Mesendoderm (in vitro differentiated cells): ENCODE results near the gene LTBP2.

ENCODE experiments used
- DNase-seq: peaks from one replicate; pipeline ENCODE4 v3.0.0; 2013
- H2AK5ac ChIP-seq: 2 replicates; pipeline ENCODE4 v1.6.1; 2013; ENCODE audit warnings: low read length, inconsistent platforms
- H2BK120ac ChIP-seq: 2 replicates; pipeline ENCODE4 v1.6.1; 2013; ENCODE audit warnings: low read depth, mild to moderate bottlenecking, low read length, moderate library complexity, mixed read lengths
- H2BK15ac ChIP-seq: replicated peaks from 2 replicates; pipeline ENCODE4 v1.6.1; 2013; ENCODE audit warnings: low read depth, mild to moderate bottlenecking, moderate library complexity
- H2BK5ac ChIP-seq: 2 replicates; pipeline ENCODE4 v1.6.1; 2013; ENCODE audit warnings: low read length, inconsistent platforms
- H3K18ac ChIP-seq: 2 replicates; pipeline ENCODE4 v1.6.1; 2013; ENCODE audit warnings: mild to moderate bottlenecking, low read length, mixed read lengths
- H3K23ac ChIP-seq: one replicate; pipeline ENCODE4 v1.6.1; 2013; ENCODE audit warnings: low read length
- H3K27ac ChIP-seq: 2 replicates; pipeline ENCODE4 v1.5.1; 2013; ENCODE audit warnings: low read depth, mild to moderate bottlenecking, inconsistent platforms, low read length, moderate library complexity
- H3K27me3 ChIP-seq: 2 replicates; pipeline ENCODE4 v1.6.1; 2013; ENCODE audit warnings: low read length, control low read depth, mild to moderate bottlenecking, inconsistent platforms; ENCODE audit not compliant: insufficient read depth, poor library complexity
- H3K36me3 ChIP-seq: 2 replicates; pipeline ENCODE4 v1.6.1; 2013; ENCODE audit warnings: low read length, inconsistent platforms; ENCODE audit not compliant: control insufficient read depth, insufficient read depth
- H3K4ac ChIP-seq: one replicate; pipeline ENCODE4 v1.6.1; 2013; ENCODE audit warnings: low read depth, mild to moderate bottlenecking, low read length, moderate library complexity
- H3K4me1 ChIP-seq: 2 replicates; pipeline ENCODE4 v1.6.1; 2013; ENCODE audit warnings: low read depth, low read length, inconsistent platforms; ENCODE audit not compliant: control insufficient read depth
- H3K4me2 ChIP-seq: 2 replicates; pipeline ENCODE4 v1.6.1; 2013; ENCODE audit warnings: low read length
- H3K4me3 ChIP-seq: 2 replicates; pipeline ENCODE4 v1.5.1; 2013; ENCODE audit warnings: mild to moderate bottlenecking, low read length
- H3K56ac ChIP-seq: one replicate; pipeline ENCODE4 v1.6.1; 2013; ENCODE audit warnings: low read length
- H3K79me1 ChIP-seq: 2 replicates; pipeline ENCODE4 v1.6.1; 2013; ENCODE audit warnings: low read length, inconsistent platforms
- H3K79me2 ChIP-seq: 2 replicates; pipeline ENCODE4 v1.6.1; 2013; ENCODE audit warnings: mild to moderate bottlenecking, low read length; ENCODE audit not compliant: control insufficient read depth, insufficient read depth
- H3K9ac ChIP-seq: 2 replicates; pipeline ENCODE4 v1.6.1; 2013; ENCODE audit warnings: low read length, inconsistent platforms
- H4K5ac ChIP-seq: one replicate; pipeline ENCODE4 v1.6.1; 2013; ENCODE audit warnings: low read length
- H4K8ac ChIP-seq: one replicate; pipeline ENCODE4 v1.6.1; 2013; ENCODE audit warnings: low read depth, mild to moderate bottlenecking, control low read depth, low read length, moderate library complexity
- WGBS: extraction: QIAGEN DNeasy Blood & Tissue Kit; methylation state at CpG from one replicate; pipeline ENCODE4 v1.1.7; 2013; ENCODE audit warnings: low lambda C conversion rate, missing lambda C conversion rate; ENCODE audit not compliant: insufficient coverage; ENCODE audit errors: extremely low coverage; 5-methylcytosine and 5-hydroxymethylcytosine counted together

The LTBP2 gene

GRCh38 chr14:74524076-74524811, 87.8 kb downstream of the LTBP2 start:
- no CpG with 5 or more reads among the region's 14 CpGs for WGBS
- Histone ChIP-seq H3K27ac (no peak overlapping the region), H3K27me3 (no peaks in the 10 kb centered on the region), H3K23ac (no peak overlapping the region), H3K9ac (no peak overlapping the region), H2BK5ac (no peak overlapping the region), H4K8ac (no peak overlapping the region), H3K79me1 (no peaks in the 10 kb centered on the region), H2BK120ac (no peak overlapping the region), H3K36me3 (no peaks in the 10 kb centered on the region), H2AK5ac (no peak overlapping the region), H2BK15ac (no peak overlapping the region), H3K79me2 (no peaks in the 10 kb centered on the region), H4K5ac (no peak overlapping the region), H3K4ac (no peak overlapping the region), H3K4me2 (no peak overlapping the region), H3K4me1 (no peaks in the 10 kb centered on the region), H3K18ac (no peak overlapping the region), H3K4me3 (no peak overlapping the region), H3K56ac (no peak overlapping the region)
- DNase-seq, result no peak

GRCh38 chr14:74522740-74523139, 89.3 kb downstream of the LTBP2 start:
- no peak overlapping the region for H3K56ac ChIP-seq
- DNase-seq, result no peak
- H3K4ac ChIP-seq, result no peak overlapping the region
- no peaks in the 10 kb centered on the region for H3K27me3 ChIP-seq
- no peak overlapping the region for H2AK5ac ChIP-seq
- H2BK5ac ChIP-seq, result no peak overlapping the region
- H3K23ac ChIP-seq, result no peak overlapping the region
- no peak overlapping the region for H3K9ac ChIP-seq
- H3K4me2 ChIP-seq, result no peak overlapping the region
- H3K79me1 ChIP-seq, result no peaks in the 10 kb centered on the region
- no peak overlapping the region for H4K8ac ChIP-seq
- H3K4me3 ChIP-seq, result no peak overlapping the region
- H4K5ac ChIP-seq, result no peak overlapping the region
- H3K18ac ChIP-seq, result no peak overlapping the region
- H2BK15ac ChIP-seq, result no peak overlapping the region
- H3K79me2 ChIP-seq, result no peaks in the 10 kb centered on the region
- no peaks in the 10 kb centered on the region for H3K36me3 ChIP-seq
- no peak overlapping the region for H3K27ac ChIP-seq
- no peak overlapping the region for H2BK120ac ChIP-seq
- WGBS, result no CpG with 5 or more reads among the region's 7 CpGs
- H3K4me1 ChIP-seq, result no peaks in the 10 kb centered on the region

- Histone ChIP-seq H2BK15ac (no peak overlapping the region), H4K8ac (no peak overlapping the region), H3K27ac (no peak overlapping the region), H3K27me3 (no peaks in the 10 kb centered on the region), H3K79me2 (no peaks in the 10 kb centered on the region), H4K5ac (no peak overlapping the region), H3K4me2 (no peak overlapping the region), H2BK120ac (no peak overlapping the region), H3K36me3 (no peaks in the 10 kb centered on the region), H2AK5ac (no peak overlapping the region), H3K79me1 (no peaks in the 10 kb centered on the region), H3K4me1 (no peaks in the 10 kb centered on the region), H3K18ac (no peak overlapping the region), H2BK5ac (no peak overlapping the region), H3K9ac (no peak overlapping the region), H3K23ac (no peak overlapping the region), H3K4ac (no peak overlapping the region), H3K4me3 (no peak overlapping the region), H3K56ac (no peak overlapping the region)
- WGBS, result no CpG with 5 or more reads among the region's 10 CpGs
- DNase-seq, result no peak
Measured at GRCh38 chr14:74521756-74522155, 90.3 kb downstream of the LTBP2 start.

DNA sequence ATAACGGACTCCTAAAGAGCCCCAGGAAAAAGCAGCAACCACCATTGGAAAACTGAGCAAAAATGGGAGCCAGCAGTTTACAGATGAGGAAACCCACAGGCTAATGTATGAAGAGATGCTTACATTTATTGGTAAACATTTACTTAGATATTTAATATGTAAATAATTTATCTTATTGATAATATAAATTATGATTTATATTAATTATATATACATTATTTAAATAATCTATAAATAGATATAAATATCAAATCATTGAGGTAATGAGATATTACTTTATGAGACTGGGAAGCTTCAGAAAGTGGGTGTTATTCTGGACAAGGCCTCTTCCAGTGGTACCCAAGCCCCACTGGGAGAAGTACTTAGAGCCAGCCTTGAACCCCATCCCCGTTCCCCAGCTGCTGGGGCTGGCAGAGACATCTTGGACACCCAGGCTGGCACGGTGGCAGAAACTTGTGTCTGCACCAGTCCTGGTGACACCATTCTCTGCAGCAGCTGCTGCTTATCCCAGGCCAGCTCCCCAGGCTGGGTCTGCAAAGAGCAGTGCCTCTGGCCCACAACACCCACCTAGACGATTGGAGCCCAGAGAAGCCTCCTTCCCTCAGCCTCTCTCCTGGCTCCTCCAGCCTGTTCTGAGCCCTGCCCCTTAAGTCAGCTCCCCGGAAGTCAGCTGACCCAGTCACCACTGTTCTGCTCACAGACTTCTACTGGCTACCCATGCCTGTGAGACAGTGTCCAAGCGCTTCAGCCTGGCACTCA, 92.5 kb downstream of the LTBP2 start:
- Histone ChIP-seq H4K8ac (no peak overlapping the region), H3K23ac (no peak overlapping the region), H3K79me1 (no peaks in the 10 kb centered on the region), H3K36me3 (no peaks in the 10 kb centered on the region), H3K4me2 (no peak overlapping the region), H4K5ac (no peak overlapping the region), H3K4ac (no peak overlapping the region), H3K4me1 (no peaks in the 10 kb centered on the region), H3K27me3 (no peaks in the 10 kb centered on the region), H2BK5ac (no peak overlapping the region), H3K27ac (no peak overlapping the region), H3K4me3 (no peak overlapping the region), H2BK120ac (no peak overlapping the region), H2AK5ac (no peak overlapping the region), H3K56ac (no peak overlapping the region), H2BK15ac (no peak overlapping the region), H3K9ac (no peak overlapping the region), H3K18ac (no peak overlapping the region), H3K79me2 (no peaks in the 10 kb centered on the region)
- no peak for DNase-seq
- no CpG with 5 or more reads among the region's 6 CpGs for WGBS

DNA sequence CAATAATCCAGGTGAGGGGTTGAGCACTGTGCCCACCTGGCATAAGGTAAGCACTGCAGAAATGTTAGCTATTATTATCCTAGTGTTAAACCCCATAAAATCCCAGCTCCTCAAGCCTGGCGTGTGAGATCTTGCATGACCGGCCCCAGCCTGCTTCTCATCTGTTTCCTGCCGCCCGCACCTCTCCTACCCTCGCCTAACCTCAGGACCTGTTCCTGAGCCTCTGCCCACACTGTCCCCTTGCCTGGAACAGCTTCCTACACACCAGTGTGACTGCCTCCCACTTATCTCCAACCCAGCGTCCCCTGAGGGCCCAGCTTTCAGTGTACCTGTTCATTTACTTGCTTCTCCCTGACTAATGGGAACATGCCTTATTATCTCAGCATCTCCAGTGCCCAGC, 93.8 kb downstream of the LTBP2 start:
- H4K8ac ChIP-seq, result no peak overlapping the region
- H4K5ac ChIP-seq, result no peak overlapping the region
- H3K4me2 ChIP-seq, result no peak overlapping the region
- H2BK15ac ChIP-seq, result no peak overlapping the region
- no peak overlapping the region for H2AK5ac ChIP-seq
- no peak overlapping the region for H3K23ac ChIP-seq
- H3K27ac ChIP-seq, result no peak overlapping the region
- no peak overlapping the region for H3K18ac ChIP-seq
- no peak overlapping the region for H2BK120ac ChIP-seq
- no CpG with 5 or more reads among the region's 6 CpGs for WGBS
- no peak overlapping the region for H3K9ac ChIP-seq
- no peak for DNase-seq
- no peak overlapping the region for H2BK5ac ChIP-seq
- no peaks in the 10 kb centered on the region for H3K79me1 ChIP-seq
- H3K56ac ChIP-seq, result no peak overlapping the region
- no peak overlapping the region for H3K4me3 ChIP-seq
- no peaks in the 10 kb centered on the region for H3K79me2 ChIP-seq
- H3K4ac ChIP-seq, result no peak overlapping the region
- H3K27me3 ChIP-seq, result no peaks in the 10 kb centered on the region
- H3K36me3 ChIP-seq, result no peaks in the 10 kb centered on the region
- no peaks in the 10 kb centered on the region for H3K4me1 ChIP-seq
